Loucy (cell line): ENCODE results near the gene CSE1L.

Experiments
- H2AFZ ChIP-seq: fragments of 200-600 bp; sonication (generic); 2 replicates; pipeline ENCODE4 v1.6.0; 2016; ENCODE audit warnings: antibody characterized with exemption, mild to moderate bottlenecking, low read length, moderate library complexity
- H3F3A ChIP-seq: fragments of 200-600 bp; 2 replicates; pipeline ENCODE4 v1.6.0; 2016; ENCODE audit warnings: antibody characterized with exemption, low read depth, mild to moderate bottlenecking
- H3K27me3 ChIP-seq: fragments of 200-600 bp; sonication (generic); 2 replicates; pipeline ENCODE4 v1.6.1; 2014; ENCODE audit warnings: low read length, mild to moderate bottlenecking; ENCODE audit not compliant: insufficient read depth, poor library complexity, severe bottlenecking
- H3K36me3 ChIP-seq: fragments of 200-600 bp; sonication (generic); 2 replicates; pipeline ENCODE4 v1.6.1; 2016; ENCODE audit warnings: low read length; ENCODE audit not compliant: insufficient read depth
- H3K4me1 ChIP-seq: fragments of 200-600 bp; sonication (generic); 2 replicates; pipeline ENCODE4 v1.5.1; 2014; ENCODE audit warnings: low read length, mild to moderate bottlenecking; ENCODE audit not compliant: insufficient read depth, poor library complexity, severe bottlenecking
- H3K4me2 ChIP-seq: fragments of 200-600 bp; sonication (generic); 2 replicates; pipeline ENCODE4 v1.6.0; 2014; ENCODE audit warnings: antibody characterized with exemption, low read length, low read depth, mild to moderate bottlenecking; ENCODE audit not compliant: poor library complexity, severe bottlenecking
- H3K4me3 ChIP-seq: fragments of 200-600 bp; sonication (generic); 2 replicates; pipeline ENCODE4 v1.5.1; 2014; ENCODE audit warnings: low read length, mild to moderate bottlenecking, mixed read lengths; ENCODE audit not compliant: poor library complexity, severe bottlenecking
- H3K79me2 ChIP-seq: fragments of 200-600 bp; sonication (generic); 2 replicates; pipeline ENCODE4 v1.6.1; 2014; ENCODE audit warnings: low read length; ENCODE audit not compliant: insufficient read depth
- H3K9ac ChIP-seq: fragments of 200-600 bp; sonication (generic); 2 replicates; pipeline ENCODE4 v1.6.0; 2014; ENCODE audit warnings: mild to moderate bottlenecking, low read depth, low read length, moderate library complexity; ENCODE audit not compliant: poor library complexity, severe bottlenecking
- H3K9me2 ChIP-seq: fragments of 200-600 bp; sonication (generic); replicated peaks from 2 replicates; pipeline ENCODE4 v1.6.1; 2016; ENCODE audit warnings: low read depth, low read length, mixed read lengths
- H3K9me3 ChIP-seq: fragments of 200-600 bp; sonication (generic); 2 replicates; pipeline ENCODE4 v1.6.1; 2014; ENCODE audit warnings: mild to moderate bottlenecking, antibody characterized with exemption, low read length, low read depth; ENCODE audit not compliant: insufficient read depth
- H4K20me1 ChIP-seq: fragments of 200-600 bp; sonication (generic); 2 replicates; pipeline ENCODE4 v1.6.0; 2014; ENCODE audit warnings: antibody characterized with exemption, low read length, mild to moderate bottlenecking; ENCODE audit not compliant: insufficient read depth, poor library complexity, severe bottlenecking
- CTCF ChIP-seq: fragments of 200-600 bp; sonication (generic); conservative IDR thresholded peaks from 2 replicates; pipeline ENCODE4 v1.5.1; 2014; ENCODE audit warnings: mild to moderate bottlenecking, antibody characterized with exemption, low read length
- EZH2phosphoT487 ChIP-seq: fragments of 200-600 bp; IDR thresholded peaks from 2 replicates; pipeline ENCODE4 v1.6.1; 2018; ENCODE audit warnings: antibody characterized with exemption, mild to moderate bottlenecking, moderate library complexity, borderline replicate concordance

Gene CSE1L

GRCh38 chr20:49039854-49040253 is 6.3 kb upstream of the CSE1L start:
- Histone ChIP-seq H3K4me3 (no peak overlapping the region), H2AFZ (no peak overlapping the region), H3K9me3 (no peaks in the 10 kb centered on the region), H3F3A (no peaks in the 10 kb centered on the region), H3K36me3 (peaks cover 3% of the 10 kb centered on the region; the same call in 1 of the 2 replicates), H3K4me1 (peaks cover 11% of the 10 kb centered on the region), H4K20me1 (no peaks in the 10 kb centered on the region), H3K27me3 (no peaks in the 10 kb centered on the region), H3K79me2 (no peaks in the 10 kb centered on the region), H3K4me2 (no peak overlapping the region), H3K9ac (no peak overlapping the region), H3K9me2 (no peaks in the 10 kb centered on the region)
- TF ChIP-seq EZH2phosphoT487 (no peak), CTCF (no peak)

- H3K4me2 ChIP-seq, result no peak overlapping the region
- H3K9me3 ChIP-seq, result no peaks in the 10 kb centered on the region
- peaks cover 19% of the 10 kb centered on the region for H3K79me2 ChIP-seq
- TF ChIP-seq EZH2phosphoT487 (no peak), CTCF (no peak)
- no peak overlapping the region for H2AFZ ChIP-seq
- H3K9ac ChIP-seq, result no peak overlapping the region
- H3K4me1 ChIP-seq, result peaks cover 21% of the 10 kb centered on the region
- peaks cover 13% of the 10 kb centered on the region for H4K20me1 ChIP-seq
- H3K36me3 ChIP-seq, result no peaks in the 10 kb centered on the region
- no peak overlapping the region for H3K4me3 ChIP-seq
- H3K9me2 ChIP-seq, result no peaks in the 10 kb centered on the region
- no peaks in the 10 kb centered on the region for H3F3A ChIP-seq
- H3K27me3 ChIP-seq, result no peaks in the 10 kb centered on the region
Measured at GRCh38 chr20:49043000-49043399, 3.1 kb upstream of the CSE1L start.

DNA sequence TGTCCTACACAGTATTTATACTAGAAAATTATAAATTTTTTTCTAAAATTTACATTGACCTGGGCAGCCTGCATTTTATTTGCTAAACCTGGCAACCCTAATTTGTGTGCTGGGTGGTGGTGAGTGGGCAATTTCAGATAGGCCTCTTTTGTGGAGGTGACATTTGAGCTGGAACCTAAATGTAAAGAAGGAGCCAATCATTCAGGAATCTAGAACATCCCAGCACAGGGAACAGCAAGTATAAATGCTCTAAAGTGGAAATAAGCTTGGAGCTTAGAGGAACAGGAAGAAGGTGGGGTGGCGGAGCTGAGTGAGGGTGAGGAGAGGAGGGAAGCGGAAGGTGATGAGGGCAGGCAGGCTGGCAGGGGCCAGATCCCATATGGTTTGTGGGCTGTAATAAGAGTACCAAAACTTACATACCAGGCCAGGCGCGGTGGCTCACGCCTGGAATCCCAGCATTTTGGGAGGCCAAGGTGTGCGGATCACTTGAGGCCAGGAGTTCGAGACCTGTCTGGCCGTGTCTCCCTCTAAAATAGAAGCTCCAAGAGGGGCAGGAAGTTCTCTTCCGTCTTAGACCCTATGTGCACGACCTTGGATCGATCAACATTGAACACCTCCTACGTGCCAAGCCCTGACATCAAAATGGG is 549 bp upstream of the CSE1L start:
- no peaks in the 10 kb centered on the region for H3K27me3 ChIP-seq
- peak overlapping the region; percentile 84 for H3K4me2 ChIP-seq
- peaks cover 33% of the 10 kb centered on the region for H3K4me1 ChIP-seq
- H3K79me2 ChIP-seq, result peaks cover 44% of the 10 kb centered on the region
- H3K4me3 ChIP-seq, result peak overlapping the region; percentile 81
- no peaks in the 10 kb centered on the region; the same call in 1 of the 2 replicates for H3K36me3 ChIP-seq
- no peaks in the 10 kb centered on the region for H3K9me2 ChIP-seq
- no peaks in the 10 kb centered on the region for H3K9me3 ChIP-seq
- TF ChIP-seq CTCF (no peak), EZH2phosphoT487 (no peak)
- H4K20me1 ChIP-seq, result peaks cover 39% of the 10 kb centered on the region
- peak overlapping the region; percentile 89 for H3K9ac ChIP-seq
- H2AFZ ChIP-seq, result peak overlapping the region; percentile 99
- no peaks in the 10 kb centered on the region for H3F3A ChIP-seq
